GM21360 (cell line): ENCODE results near the gene GNB1.
"Not testable (repeated sequence)": the region's sequence is repeated elsewhere in the genome, so short reads cannot be mapped to it uniquely, and the experiment has no call there.

Experiments used
- ATAC-seq: cut with Tn5 transposase; IDR thresholded peaks from one replicate; pipeline ENCODE4 v1.9.1; 2021; ENCODE audit warnings: mild to moderate bottlenecking, moderate library complexity; ENCODE audit not compliant: unreplicated experiment

The GNB1 gene

GRCh38 chr1:1892079-1892762 is 1.3 kb upstream of the GNB1 start:
- ATAC-seq = no peak

DNA sequence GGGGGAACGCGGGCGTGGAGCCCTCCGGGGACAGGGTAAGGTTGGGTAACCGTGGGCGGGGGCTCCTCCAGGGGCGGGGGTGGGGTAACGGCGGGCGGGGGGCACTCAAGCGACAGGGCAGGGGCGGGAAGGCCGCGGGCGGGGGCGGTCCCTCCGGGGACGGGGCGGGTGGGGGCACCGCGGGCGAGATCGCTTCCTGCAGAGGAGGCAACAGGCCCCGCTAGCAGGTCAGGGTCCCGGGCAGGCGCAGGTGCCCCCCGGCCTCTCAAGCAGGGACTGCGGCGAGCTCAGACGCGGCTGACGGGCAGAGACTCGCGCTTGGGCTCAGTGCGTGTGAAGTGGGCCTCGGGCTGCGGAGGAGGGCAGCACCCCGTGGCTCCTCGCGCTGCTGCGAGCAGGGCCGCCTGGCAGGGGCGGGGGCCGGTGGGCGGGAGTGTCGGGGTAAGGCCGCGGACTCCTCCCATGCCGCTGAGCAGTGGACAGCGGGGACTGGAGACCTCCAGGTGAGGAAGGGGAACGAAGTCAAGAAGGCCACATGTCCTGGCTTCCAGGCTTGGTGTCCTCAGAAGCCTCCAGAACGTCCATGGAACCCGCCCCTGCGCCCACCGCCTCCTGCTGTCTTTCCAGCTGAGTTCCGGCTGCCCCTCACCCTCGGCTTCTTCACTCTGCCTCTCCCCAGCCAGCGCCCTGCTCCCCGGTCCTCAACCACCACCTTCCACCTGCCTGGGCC is 627 bp upstream of the GNB1 start:
- no peak for ATAC-seq

- no peak for ATAC-seq
These were observed 911 bp downstream of the GNB1 start for GRCh38 chr1:1889847-1890505.

- no peak for ATAC-seq
These were observed 1.7 kb downstream of the GNB1 start for GRCh38 chr1:1889090-1889750.

DNA sequence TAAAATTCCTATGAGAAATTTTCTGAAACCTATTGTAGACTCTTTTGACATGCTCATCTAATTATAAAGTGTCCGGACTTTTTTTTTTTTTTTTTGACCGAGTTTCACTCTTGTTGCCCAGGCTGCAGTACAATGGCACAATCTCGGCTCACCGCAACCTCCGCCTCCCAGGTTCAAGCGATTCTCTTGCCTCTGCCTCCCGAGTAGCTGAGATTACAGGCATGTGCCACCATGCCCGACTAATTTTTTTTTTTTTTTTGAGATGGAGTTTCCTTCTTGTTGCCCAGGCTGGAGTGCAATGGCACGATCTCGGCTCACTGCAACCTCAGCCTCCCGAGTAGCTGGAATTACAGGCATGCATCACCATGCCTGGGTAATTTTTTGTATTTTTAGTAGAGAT is 7.0 kb downstream of the GNB1 start:
- not testable (repeated sequence) for ATAC-seq

DNA sequence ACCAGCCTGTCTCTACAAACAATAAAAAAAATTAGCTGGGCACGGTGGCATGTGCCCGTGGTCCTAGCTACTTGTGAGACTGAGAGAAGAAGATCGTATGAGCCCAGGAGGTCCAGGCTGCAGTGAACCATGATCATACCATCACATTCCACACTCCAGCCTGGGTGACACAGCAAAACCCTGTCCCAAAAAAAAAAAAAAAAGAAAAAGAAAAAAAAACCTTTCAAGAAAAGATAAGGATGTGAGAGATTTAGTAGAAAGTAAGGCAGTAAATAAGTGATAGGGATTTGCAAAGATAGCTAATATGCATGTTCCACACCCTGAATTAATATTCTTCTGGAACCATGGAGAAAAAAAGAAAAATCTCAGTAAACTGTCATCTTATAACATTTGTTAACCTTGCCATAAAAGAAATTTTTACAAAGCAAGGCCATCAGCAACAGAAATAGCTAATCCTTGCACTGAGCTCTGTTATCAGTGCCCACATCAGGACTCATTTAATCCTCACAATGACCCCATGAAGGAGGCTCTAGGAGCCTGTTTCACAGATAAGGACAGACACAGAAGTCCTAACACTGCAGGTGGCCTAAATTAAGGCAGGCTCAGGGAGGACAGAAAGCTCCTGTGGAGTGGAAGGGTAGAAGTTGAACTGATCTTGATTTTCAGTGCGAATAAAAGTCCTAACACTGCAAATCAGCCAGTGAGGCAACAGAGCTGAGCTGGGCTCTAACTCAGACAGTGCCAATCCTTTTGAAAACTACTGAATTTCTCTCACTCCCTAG is 7.6 kb downstream of the GNB1 start:
- ATAC-seq = no peak

- no peak for ATAC-seq
These were observed 9.2 kb downstream of the GNB1 start for GRCh38 chr1:1881727-1882126.

GRCh38 chr1:1880617-1881312 is 10.1 kb downstream of the GNB1 start:
- ATAC-seq = no peak

DNA sequence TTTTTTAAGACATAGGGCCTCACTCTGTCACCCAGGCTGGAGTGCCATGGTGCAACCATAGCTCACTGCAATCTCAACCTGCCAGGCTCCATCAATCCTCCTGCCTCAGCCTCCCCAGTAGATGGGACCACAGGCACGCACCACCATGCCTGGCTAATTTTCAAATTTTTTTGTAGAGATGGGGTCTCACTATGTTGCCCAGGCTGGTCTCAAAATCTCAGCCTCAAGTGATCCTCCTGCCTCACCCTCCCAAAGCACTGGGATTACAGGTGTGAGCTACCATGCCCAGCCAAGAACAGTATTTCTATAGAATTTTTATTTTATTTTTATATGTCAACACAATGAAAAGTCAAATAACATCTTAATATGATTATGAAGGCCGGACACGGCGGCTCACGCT is 10.9 kb downstream of the GNB1 start:
- ATAC-seq = no peak

DNA sequence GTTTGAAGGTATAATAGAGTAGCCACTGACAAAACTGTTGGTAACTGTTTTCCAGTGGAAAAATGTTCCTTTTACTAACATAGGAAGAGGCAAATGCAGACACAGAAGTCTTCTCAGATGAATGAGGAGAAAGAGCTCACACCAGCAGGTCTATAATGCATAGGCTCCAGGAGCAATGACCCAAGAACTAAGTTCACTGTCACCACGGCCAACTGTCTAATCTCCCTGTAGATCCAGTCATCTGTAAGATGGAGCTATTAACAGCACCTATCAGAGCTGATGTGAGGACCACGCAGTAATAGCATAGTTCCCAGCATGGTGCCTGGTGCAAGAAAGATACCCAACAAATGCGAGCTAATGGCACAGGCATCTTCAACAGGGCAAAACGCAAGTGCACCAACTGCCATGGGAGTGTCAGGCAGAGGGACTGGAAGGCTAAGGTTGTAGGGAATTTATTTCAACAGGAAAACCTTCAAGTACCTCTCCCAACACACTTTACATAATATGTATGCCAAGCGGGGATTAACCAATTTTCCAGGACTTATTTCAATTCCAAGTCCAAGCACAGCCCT is 12.9 kb downstream of the GNB1 start:
- ATAC-seq = no peak

DNA sequence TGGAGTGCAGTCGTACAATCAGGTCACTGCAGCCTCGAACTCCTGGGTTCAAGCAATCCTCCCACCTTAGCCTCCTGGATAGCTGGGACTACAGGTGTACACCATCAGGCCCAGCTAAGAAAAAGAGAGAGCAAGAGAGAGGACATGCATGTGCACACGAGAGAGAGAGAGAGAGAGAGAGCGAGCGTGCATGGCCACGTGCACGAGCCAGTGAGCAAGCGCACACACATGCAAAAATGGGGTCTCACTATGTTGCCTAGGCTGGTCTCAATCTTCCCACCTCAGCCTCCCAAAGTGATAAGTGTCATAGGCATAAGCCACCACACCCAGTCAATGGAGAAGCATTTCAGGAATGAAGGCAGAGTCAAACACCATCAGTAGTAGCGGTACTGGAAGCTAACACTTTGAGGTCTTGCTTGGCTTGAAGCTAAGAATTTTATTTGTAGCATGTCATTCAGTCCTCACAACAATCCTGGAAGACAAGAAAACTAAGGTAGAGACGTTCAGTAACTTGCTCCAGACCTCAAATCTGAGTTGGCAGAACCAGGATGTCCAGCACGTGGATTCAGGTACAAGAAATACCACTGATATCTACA is 14.5 kb downstream of the GNB1 start:
- no peak for ATAC-seq

DNA sequence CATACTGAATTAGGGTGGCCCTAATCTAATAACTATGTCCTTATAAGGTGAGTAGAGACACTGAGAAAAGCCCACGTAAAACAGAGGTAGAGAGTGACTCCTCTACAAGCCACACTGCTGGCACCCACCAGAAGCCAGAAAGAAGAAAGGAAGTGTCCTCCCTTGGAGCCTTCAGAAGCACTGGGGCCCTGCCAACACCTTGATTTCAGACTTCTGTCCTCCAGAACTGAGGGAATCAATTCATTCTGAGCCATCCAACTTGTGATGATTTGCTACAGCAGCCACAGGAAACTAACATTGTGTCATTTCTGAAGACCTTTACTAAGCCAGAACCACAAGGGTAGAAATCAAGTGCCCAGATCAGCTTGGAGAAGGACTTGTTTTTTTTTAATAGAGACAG is 15.0 kb downstream of the GNB1 start:
- no peak for ATAC-seq

DNA sequence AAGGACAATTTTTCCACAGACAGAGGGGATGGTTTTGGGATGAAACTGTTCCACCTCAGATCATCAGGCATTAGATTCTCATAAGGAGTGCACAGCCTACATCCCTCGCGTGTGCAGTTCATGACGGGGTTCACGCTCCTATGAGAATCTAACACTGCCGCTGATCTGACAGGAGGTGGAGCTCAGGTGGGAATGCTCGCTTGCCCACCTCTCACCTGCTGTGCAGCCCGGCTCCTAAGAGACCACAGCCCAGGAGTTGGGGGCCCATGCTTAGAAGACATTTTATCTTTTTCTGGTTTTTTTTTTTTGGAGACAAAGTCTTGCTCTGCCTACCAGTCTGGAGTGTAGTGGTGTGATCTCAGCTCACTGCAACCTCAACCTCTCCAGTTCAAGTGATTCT is 16.0 kb downstream of the GNB1 start:
- ATAC-seq = no peak

DNA sequence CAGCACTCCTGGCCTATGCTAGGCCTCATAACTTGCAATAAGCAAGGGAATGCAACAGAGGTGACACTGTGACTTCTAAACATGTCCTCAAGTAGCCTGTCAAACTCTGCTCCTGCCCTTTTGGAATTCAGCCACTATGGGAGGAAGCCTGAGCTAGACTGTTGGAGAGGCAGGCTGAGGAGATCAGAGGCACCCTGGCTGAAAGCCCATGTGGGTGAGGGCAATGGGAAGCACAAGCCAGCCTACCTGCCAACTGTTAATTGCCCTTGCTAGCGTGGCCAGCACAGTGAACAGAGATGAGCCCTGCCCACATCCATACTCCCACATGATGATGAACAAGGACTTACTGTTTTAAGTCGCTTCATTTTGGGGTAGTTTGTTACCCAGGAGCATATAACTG is 17.7 kb downstream of the GNB1 start:
- ATAC-seq = no peak

DNA sequence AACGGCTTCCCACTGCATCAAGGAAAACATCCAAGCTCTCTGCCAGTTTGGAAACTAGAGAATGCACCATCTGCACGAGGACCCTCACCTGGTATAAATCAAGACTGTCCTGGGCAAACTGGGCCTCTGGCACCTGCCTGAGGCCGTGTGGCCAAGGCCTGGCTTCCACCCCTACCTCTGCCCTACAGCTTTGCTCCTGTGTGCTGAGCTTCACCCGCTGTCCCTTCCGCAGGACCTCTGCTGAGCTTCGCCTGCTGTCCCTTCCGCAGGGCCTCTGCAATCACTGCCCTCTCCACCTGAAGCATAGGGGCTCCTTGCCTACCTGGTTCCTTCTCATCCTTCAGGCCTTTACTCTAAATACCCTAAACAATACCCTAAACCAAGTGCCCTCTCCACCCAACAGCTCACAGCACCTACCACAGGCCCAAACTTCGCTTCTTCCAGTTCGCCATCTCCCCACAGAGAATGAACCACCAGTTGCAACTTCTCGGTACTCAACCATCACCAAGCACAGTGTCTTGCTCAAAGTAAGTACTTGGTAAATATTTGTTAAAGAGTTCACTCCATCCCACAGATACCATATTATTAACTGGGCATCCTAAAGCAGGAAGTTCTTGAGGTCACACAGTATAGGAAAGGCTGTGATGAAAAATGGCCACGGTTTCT is 18.4 kb downstream of the GNB1 start:
- no peak for ATAC-seq

DNA sequence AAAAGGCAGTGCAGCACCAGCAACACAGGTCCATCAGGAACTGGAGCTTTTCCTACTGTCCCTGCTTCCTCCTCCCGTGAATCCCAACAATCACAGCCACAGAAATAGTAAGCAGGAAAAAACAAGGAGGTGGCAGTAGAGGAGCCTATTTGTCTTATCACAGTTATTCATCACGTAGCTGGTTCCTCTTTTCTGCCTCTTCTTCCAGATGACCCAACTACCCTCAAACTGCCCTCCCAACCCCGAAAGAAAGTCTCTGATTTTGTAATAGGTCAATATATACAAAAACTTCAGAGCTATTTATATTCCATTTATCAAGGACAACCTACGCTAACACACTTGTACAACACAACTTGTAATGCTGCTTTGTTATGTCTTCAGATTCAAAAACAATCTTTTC is 21.4 kb downstream of the GNB1 start:
- no peak for ATAC-seq

DNA sequence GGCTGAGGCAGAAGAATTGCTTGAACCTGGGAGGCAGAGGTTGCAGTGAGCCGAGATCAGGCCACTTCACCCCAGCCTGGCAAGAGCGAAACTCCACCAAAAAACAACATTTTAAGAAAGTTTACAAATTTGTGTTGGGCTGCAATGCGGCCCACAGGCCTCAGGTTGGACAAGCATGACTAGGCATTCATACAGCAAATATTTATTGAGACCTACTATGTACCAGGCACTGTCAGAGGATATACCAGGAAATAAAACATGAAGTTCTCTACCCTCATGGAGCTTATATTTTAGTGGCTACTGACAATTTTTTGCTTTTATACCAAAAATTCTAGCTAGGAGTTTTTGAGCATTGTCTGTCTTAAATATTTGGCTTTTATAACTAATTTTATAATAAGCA is 23.7 kb downstream of the GNB1 start:
- ATAC-seq = no peak

GRCh38 chr1:1862905-1863547 is 27.9 kb downstream of the GNB1 start:
- ATAC-seq = no peak
